K562 (cell line): ENCODE data around the gene MIXL1. TPM values are rescaled to one million over a fixed set of nuclear protein-coding genes. Genes with fewer than 3 reads are reported as not detected.

Experiments
- ATAC-seq: fragments of 200-7000 bp; cut with Tn5 transposase; 3 replicates; pipeline ENCODE4 v1.9.1; 2020; ENCODE audit warnings: moderate library complexity
- BruUV-seq: library from RNA; stranded (reverse); fragments of 400-500 nt; replicated peaks from 2 replicates; lab custom pipeline; 2021; lab: Mats Ljungman, UMichigan
- CTCF ChIA-PET: fragments of 300-600 bp; formaldehyde crosslinking; extraction: SDS; loops from one replicate; lab custom pipeline; 2021; ENCODE audit warnings: low intra/inter-chr PET ratio; lab: Yijun Ruan, JAX
- POLR2A ChIA-PET: fragments of 300-600, 350-650 bp; sonication (Branson Sonifier 250); formaldehyde crosslinking; extraction: SDS; loops from one replicate; lab custom pipeline; 2021; ENCODE audit warnings: antibody characterized with exemption, inconsistent platforms; lab: Yijun Ruan, JAX
- DNase-seq, 4 experiments: peaks; one replicate each; pipeline versions ENCODE4 v3.0.0 to v3.0.0-alpha.2; 2011 to 2018; ENCODE audit warnings: low spot score in 3 of 4, mixed read lengths in 3 of 4; ENCODE audit errors: extremely low read depth in 1 of 4
- FAIRE-seq: peaks from 2 replicates; lab custom pipeline; 2011; peaks lifted over from hg19 to GRCh38; lab: Jason Lieb, UNC
- H2AFZ ChIP-seq: 2 replicates; pipeline ENCODE4 v1.6.0; 2011; ENCODE audit warnings: low read depth, low read length, control low read depth, inconsistent platforms
- H3K27ac ChIP-seq: fragments of 200-600 bp; 3 replicates; pipeline ENCODE4 v1.8.0; 2011; ENCODE audit warnings: low read depth, mild to moderate bottlenecking, control low read depth, inconsistent platforms, low read length, moderate library complexity, mixed read lengths; ENCODE audit errors: extremely low read depth
- H3K27me3 ChIP-seq, 2 experiments: fragments of 300-600 bp in 1 of 2; 2 replicates in 1 of 2; 3 replicates in 1 of 2; pipeline versions ENCODE4 v1.6.0 to v1.8.0; 2011; ENCODE audit warnings: inconsistent platforms in 2 of 2, low read length in 2 of 2, mild to moderate bottlenecking in 1 of 2, mixed read lengths in 1 of 2, moderate library complexity in 1 of 2; ENCODE audit not compliant: control insufficient read depth in 2 of 2, insufficient read depth in 2 of 2
- H3K36me3 ChIP-seq: fragments of 300-600 bp; 3 replicates; pipeline ENCODE4 v1.8.0; 2011; ENCODE audit warnings: mild to moderate bottlenecking, low read length, inconsistent platforms; ENCODE audit not compliant: control insufficient read depth, insufficient read depth
- H3K4me1 ChIP-seq, 2 experiments: fragments of 200-600 bp in 1 of 2; replicated peaks in 1 of 2; 2 replicates in 1 of 2; 3 replicates in 1 of 2; pipeline versions ENCODE4 v1.5.1 to v1.8.0; 2011; ENCODE audit warnings: inconsistent platforms in 2 of 2, low read length in 2 of 2, mild to moderate bottlenecking in 1 of 2, mixed read lengths in 1 of 2, moderate library complexity in 1 of 2; ENCODE audit not compliant: control insufficient read depth in 2 of 2, insufficient read depth in 2 of 2
- H3K4me2 ChIP-seq: 2 replicates; pipeline ENCODE4 v1.6.1; 2011; ENCODE audit warnings: low read length, control low read depth, inconsistent platforms, mixed read lengths; ENCODE audit not compliant: insufficient read depth
- H3K4me3 ChIP-seq: fragments of 200-600 bp; sonication (generic), shearing (Covaris generic); 2 replicates; pipeline ENCODE4 v1.5.1; 2016; ENCODE audit warnings: control low read depth, inconsistent platforms
- H3K79me2 ChIP-seq: fragments of 200-600 bp; 3 replicates; pipeline ENCODE4 v1.8.0; 2011; ENCODE audit warnings: low read length, inconsistent platforms; ENCODE audit not compliant: control insufficient read depth, insufficient read depth
- H3K9ac ChIP-seq, 2 experiments: 2 replicates each; pipeline versions ENCODE4 v1.6.0 to v1.6.1; 2011; ENCODE audit warnings: low read depth in 2 of 2, low read length in 2 of 2, control low read depth in 1 of 2, inconsistent platforms in 1 of 2, mild to moderate bottlenecking in 1 of 2, mixed read lengths in 1 of 2; ENCODE audit not compliant: insufficient read depth in 1 of 2
- H3K9me1 ChIP-seq: one replicate; pipeline ENCODE4 v1.6.0; 2011; ENCODE audit warnings: inconsistent platforms, mild to moderate bottlenecking, low read length, moderate library complexity; ENCODE audit not compliant: control insufficient read depth, insufficient read depth
- H3K9me3 ChIP-seq: replicated peaks from 2 replicates; pipeline ENCODE4 v1.5.1; 2011; ENCODE audit warnings: low read depth, low read length, inconsistent platforms; ENCODE audit not compliant: control insufficient read depth, insufficient read depth
- H4K20me1 ChIP-seq: replicated peaks from 2 replicates; pipeline ENCODE4 v1.6.1; 2011; ENCODE audit warnings: low read length, inconsistent platforms, mixed read lengths; ENCODE audit not compliant: control insufficient read depth, insufficient read depth
- BHLHE40 ChIP-seq: IDR thresholded peaks from 2 replicates; pipeline ENCODE4 v1.6.1; 2011; ENCODE audit warnings: low read length, improper control_type of control experiment
- CCAR2 ChIP-seq: fragments of 200-400 bp; formaldehyde crosslinking; IDR thresholded peaks from 2 replicates; pipeline ENCODE4 v1.6.1; 2017; ENCODE audit warnings: mild to moderate bottlenecking, low read depth, low read length
- ZNF347 ChIP-seq: fragments of 450-650 bp; formaldehyde crosslinking; IDR thresholded peaks from 2 replicates; pipeline ENCODE4 v1.4.0; 2020; ENCODE audit warnings: low read depth, mild to moderate bottlenecking, moderate library complexity
- WGBS: fragments of 100-300 bp; shearing (Covaris generic); methylation state at CpG from one replicate; pipeline ENCODE4 v1.1.6; 2016; ENCODE audit warnings: low coverage, mixed read lengths; ENCODE audit not compliant: insufficient coverage; ENCODE audit errors: missing lambda C conversion rate; 5-methylcytosine and 5-hydroxymethylcytosine counted together
- in situ Hi-C: fragments of 300-500 bp; cut with MboI; formaldehyde crosslinking; loops from 4 replicates; pipeline ENCODE4 v1.15.0; 2018; ENCODE audit warnings: inconsistent platforms, mixed read lengths
- intact Hi-C: fragments of 100-400 bp; cut with micrococcal nuclease; formaldehyde crosslinking; loops from 2 replicates; pipeline ENCODE4 v1.14.2; 2022
- polyA plus RNA-seq, 8 experiments: library from polyadenylated mRNA; depleted of rRNA in 4 of 8; stranded (reverse) in 5 of 8; unstranded in 3 of 8; fragments of >200 nt; fragmentation: Nextera tagmentation in 2 of 8; fragmentation: Illumina TruSeq in 1 of 8; extraction: Ambion mirVana in 2 of 8; extraction: Trizol in 1 of 8; gene quantifications; 2 replicates each; pipeline versions ENCODE4 v1.2.1 to v1.2.3, GENCODE V29; 2011 to 2014; ENCODE audit warnings: inconsistent platforms in 1 of 8, missing spikeins in 1 of 8
- total RNA-seq, 7 experiments: library from RNA; depleted of rRNA in 6 of 7; stranded (reverse); fragments of >200 nt in 6 of 7; fragmentation: Illumina TruSeq in 2 of 7; extraction: Trizol in 2 of 7; gene quantifications; 2 replicates each; pipeline versions ENCODE4 v1.2.1 to v1.2.3, GENCODE V29; 2011 to 2021; ENCODE audit warnings: low replicate concordance in 1 of 7

The MIXL1 gene
- total and polyA plus RNA-seq, 9 of the 15 experiments (the other 6 are each of a cell fraction or from before 2014, with no cell fraction given), result not detected

DNA sequence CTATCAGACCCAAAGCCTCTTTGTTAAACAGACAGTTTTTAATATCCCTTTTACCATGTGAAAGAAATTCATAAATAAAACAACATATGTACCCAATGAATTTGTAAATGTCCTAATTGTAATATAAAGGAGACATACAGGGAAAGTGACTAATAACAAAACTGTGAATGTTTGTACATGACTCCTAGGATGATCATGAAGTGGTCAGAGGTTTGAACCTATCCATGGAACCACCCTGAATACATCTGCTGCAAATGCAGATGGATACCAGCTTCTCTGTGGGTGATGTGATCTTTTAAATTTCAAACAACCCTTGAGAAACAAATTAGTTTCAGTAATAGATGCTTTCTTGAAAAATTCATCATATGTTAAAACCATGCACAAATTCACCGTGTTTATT lies 20.2 kb upstream of the MIXL1 start:
- no peak overlapping the region for H3K9ac ChIP-seq
- no peak for FAIRE-seq
- in situ Hi-C loops (no loop called here), intact Hi-C loops (loop anchor here (5.0 kb wide), 1 partner anchor 204 kb away; the partner anchor contains the start of gene PARP1)
- H3K9me1 ChIP-seq, result no peaks in the 10 kb centered on the region
- H4K20me1 ChIP-seq, result no peaks in the 10 kb centered on the region
- H3K4me3 ChIP-seq, result no peak overlapping the region
- no peaks in the 10 kb centered on the region for H3K36me3 ChIP-seq
- H3K9me3 ChIP-seq, result no peaks in the 10 kb centered on the region
- BruUV-seq, result no TSS peak
- H3K27ac ChIP-seq, result no peak overlapping the region
- ChIA-PET POLR2A (interaction anchor here (1.1 kb wide), 1 partner anchor 8 kb away, joined by 3 read pairs; no protein-coding TSS in a partner anchor), CTCF (no interaction called here)
- TF ChIP-seq ZNF347 (CRISPR knock-in tag), result no peak
- no peaks in the 10 kb centered on the region for H3K4me1 ChIP-seq
- no peak for DNase-seq
- H3K4me2 ChIP-seq, result no peak overlapping the region
- H3K79me2 ChIP-seq, result no peaks in the 10 kb centered on the region
- H3K27me3 ChIP-seq, result peaks cover 5 to 6% of the 10 kb centered on the region in 2 experiments; a peak in 4 of 5 replicates
- WGBS, result 4% methylated on average over 1 of the region's 1 CpG
- peak overlapping the region; percentile 35; the same call in 1 of the 2 replicates for H2AFZ ChIP-seq
- ATAC-seq, result no peak

DNA sequence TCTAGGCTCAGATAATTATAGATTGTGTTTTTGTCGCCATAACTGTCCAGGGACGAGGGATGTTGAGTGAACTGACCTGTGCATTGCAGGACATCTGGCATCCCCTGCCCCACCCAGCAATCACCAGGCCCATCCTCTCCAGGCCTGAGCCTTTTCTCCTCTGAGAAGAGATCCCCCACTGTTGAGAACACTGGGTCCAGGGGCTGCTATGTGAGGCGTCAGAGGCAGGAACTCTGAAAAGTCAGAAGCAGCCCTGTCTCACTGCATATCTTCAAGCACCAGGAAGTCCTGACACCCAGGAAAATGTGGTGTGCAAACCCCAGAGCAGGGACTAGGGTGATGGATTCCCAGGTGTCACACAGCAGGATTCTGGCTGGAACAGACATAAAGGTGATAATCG lies 19.8 kb upstream of the MIXL1 start:
- no peaks in the 10 kb centered on the region for H3K4me1 ChIP-seq
- no peaks in the 10 kb centered on the region for H3K9me3 ChIP-seq
- H3K9me1 ChIP-seq, result no peaks in the 10 kb centered on the region
- H3K4me2 ChIP-seq, result no peak overlapping the region
- H3K27ac ChIP-seq, result no peak overlapping the region
- 7% methylated on average over 4 of the region's 4 CpGs for WGBS
- TF ChIP-seq BHLHE40 (0 out of 2 replicates have a peak, but pooled peaks have one; percentile 5), CCAR2 (no peak)
- ChIA-PET CTCF (no interaction called here), POLR2A (no interaction called here)
- H3K4me3 ChIP-seq, result no peak overlapping the region
- no peak for FAIRE-seq
- H2AFZ ChIP-seq, result peak overlapping the region; percentile 35
- intact Hi-C loops, result loop anchor here (5.0 kb wide), 1 partner anchor 204 kb away; the partner anchor contains the start of gene PARP1
- in situ Hi-C loops, result no loop called here
- H3K36me3 ChIP-seq, result no peaks in the 10 kb centered on the region
- H3K9ac ChIP-seq, result no peak overlapping the region
- ATAC-seq, result peak; percentile 12
- peaks cover 7 to 8% of the 10 kb centered on the region in 2 experiments; a peak in 4 of 5 replicates for H3K27me3 ChIP-seq
- no peaks in the 10 kb centered on the region for H3K79me2 ChIP-seq
- H4K20me1 ChIP-seq, result no peaks in the 10 kb centered on the region
- BruUV-seq, result no TSS peak
- no peak for DNase-seq
